T-cell (primary cell): ENCODE measurements around the gene XXYLT1. TPM values are rescaled to one million over a fixed set of nuclear protein-coding genes. Genes with fewer than 3 reads are reported as not detected.

Experiments
- ATAC-seq, 4 experiments: fragments of 200-7000 bp in 3 of 4; fragments of 150-1000 bp in 1 of 4; cut with Tn5 transposase; replicated peaks in 1 of 4; 1 replicate in 3 of 4; 2 replicates in 1 of 4; pipeline ENCODE4 v1.10.0; 2021; ENCODE audit warnings: moderate library complexity in 3 of 4, mild to moderate bottlenecking in 2 of 4, moderate number of reproducible peaks in 1 of 4
- CTCF ChIA-PET, 2 donors: fragments of 300-600 bp; sonication (Branson Sonifier 250); formaldehyde crosslinking; loops; one replicate each; lab custom pipeline; 2022; ENCODE audit warnings: antibody characterized with exemption in 2 of 2; lab: Charles Lee
- POLR2A ChIA-PET, 2 donors: fragments of 300-600 bp; sonication (Branson Sonifier 250); formaldehyde crosslinking; loops; one replicate each; lab custom pipeline; 2022; ENCODE audit warnings: antibody characterized with exemption in 2 of 2; lab: Charles Lee
- DNase-seq, 35 experiments: peaks; one replicate each; pipeline versions ENCODE4 v3.0.0 to v3.0.0-alpha.2; 2013 to 2023
- H3K27ac ChIP-seq: one replicate; pipeline ENCODE4 v1.5.1; 2013; ENCODE audit warnings: low read length
- H3K27me3 ChIP-seq, 2 experiments: replicated peaks in 1 of 2; 1 replicate in 1 of 2; 2 replicates in 1 of 2; pipeline versions ENCODE4 v1.6.1 to v1.7.0; 2013; ENCODE audit warnings: low read length in 1 of 2, mixed read lengths in 1 of 2; ENCODE audit not compliant: control insufficient read depth in 2 of 2, insufficient read depth in 2 of 2; ENCODE audit errors: extremely low read depth in 1 of 2
- H3K36me3 ChIP-seq, 2 donors: 1 replicate in 1 of 2; 2 replicates in 1 of 2; pipeline versions ENCODE4 v1.6.1 to v1.7.0; 2013; ENCODE audit warnings: low read length in 1 of 2; ENCODE audit not compliant: control insufficient read depth in 2 of 2, insufficient read depth in 1 of 2; ENCODE audit errors: extremely low read depth in 1 of 2
- H3K4me1 ChIP-seq, 2 experiments: 1 replicate in 1 of 2; 2 replicates in 1 of 2; pipeline versions ENCODE4 v1.6.1 to v1.7.0; 2013; ENCODE audit warnings: low read length in 2 of 2, mixed read lengths in 1 of 2; ENCODE audit not compliant: insufficient read depth in 2 of 2, control insufficient read depth in 1 of 2; ENCODE audit errors: extremely low read depth in 1 of 2
- H3K4me3 ChIP-seq, 2 donors: 1 replicate in 1 of 2; 2 replicates in 1 of 2; pipeline versions ENCODE4 v1.5.1 to v1.7.0; 2013; ENCODE audit warnings: mild to moderate bottlenecking in 2 of 2, low read length in 1 of 2, moderate library complexity in 1 of 2; ENCODE audit not compliant: control insufficient read depth in 1 of 2; ENCODE audit errors: extremely low read depth in 1 of 2
- H3K9me3 ChIP-seq: 2 replicates; pipeline ENCODE4 v1.7.0; 2013
- H3K27ac Mint-ChIP-seq, 2 donors: one replicate each; pipeline ENCODE4 v1.8.0; 2020 to 2021; ENCODE audit warnings: mild to moderate bottlenecking in 2 of 2, mixed read lengths in 2 of 2
- H3K27me3 Mint-ChIP-seq, 2 donors: one replicate each; pipeline ENCODE4 v1.8.0; 2021 to 2022; ENCODE audit warnings: mixed read lengths in 2 of 2
- H3K36me3 Mint-ChIP-seq: one replicate; pipeline ENCODE4 v1.8.0; 2021; ENCODE audit warnings: mixed read lengths
- H3K4me1 Mint-ChIP-seq, 3 donors: one replicate each; pipeline ENCODE4 v1.8.0; 2020 to 2022; ENCODE audit warnings: mixed read lengths in 3 of 3, mild to moderate bottlenecking in 1 of 3
- H3K4me3 Mint-ChIP-seq, 3 donors: one replicate each; pipeline ENCODE4 v1.8.0; 2020 to 2022; ENCODE audit warnings: mild to moderate bottlenecking in 3 of 3, mixed read lengths in 3 of 3, moderate library complexity in 3 of 3
- H3K9me3 Mint-ChIP-seq, 3 donors: one replicate each; pipeline ENCODE4 v1.8.0; 2020 to 2022; ENCODE audit warnings: mixed read lengths in 3 of 3
- WGBS: methylation state at CpG from one replicate; pipeline ENCODE4 v1.1.5; 2013; ENCODE audit warnings: missing lambda C conversion rate; ENCODE audit not compliant: insufficient coverage; 5-methylcytosine and 5-hydroxymethylcytosine counted together
- total RNA-seq, 35 experiments: library from RNA in 6 of 35; stranded (reverse) in 6 of 35; fragments of 120-200 nt in 1 of 35; gene quantifications; one replicate each; pipeline versions ENCODE4 v1.2.1 to v1.2.4 and lab custom pipeline; 2013 to 2026

The XXYLT1 gene
- total RNA-seq, 5 donors from 2014 or later (not counting 1 experiment from before 2014, with no cell fraction given): 4.6 to 9.1 (median 5.7) TPM

GRCh38 chr3:195263925-195264600 lies 6.9 kb downstream of the XXYLT1 start:
- Histone ChIP-seq H3K27me3 (no peaks in the 10 kb centered on the region), H3K9me3 (no peaks in the 10 kb centered on the region), H3K4me3 (no peak overlapping the region), H3K27ac (no peak overlapping the region), H3K36me3 (peaks cover 6 to 13% of the 10 kb centered on the region in 2 donors), H3K4me1 (peaks cover 5 to 21% of the 10 kb centered on the region in 2 experiments)
- ChIA-PET POLR2A (interaction anchor here in 1 of 2 donors (0.5 kb wide), 1 partner anchor 245 kb away, joined by 3 read pairs; no protein-coding TSS in a partner anchor), CTCF (interaction anchor here in 1 of 2 donors (0.6 kb wide), 1 partner anchor 856 kb away, joined by 5 read pairs; no protein-coding TSS in a partner anchor)
- no peaks in the 10 kb centered on the region for H3K27me3 Mint-ChIP-seq
- ATAC-seq (no peak), DNase-seq (no peak)
- H3K27ac Mint-ChIP-seq: no peak overlapping the region
- H3K36me3 Mint-ChIP-seq: peaks cover 14% of the 10 kb centered on the region
- H3K9me3 Mint-ChIP-seq: no peaks in the 10 kb centered on the region
- H3K4me3 Mint-ChIP-seq: no peak overlapping the region
- 96% methylated on average over 7 of the region's 10 CpGs for WGBS
- H3K4me1 Mint-ChIP-seq: peaks cover 17 to 25% (median 20%) of the 10 kb centered on the region in 3 donors

DNA sequence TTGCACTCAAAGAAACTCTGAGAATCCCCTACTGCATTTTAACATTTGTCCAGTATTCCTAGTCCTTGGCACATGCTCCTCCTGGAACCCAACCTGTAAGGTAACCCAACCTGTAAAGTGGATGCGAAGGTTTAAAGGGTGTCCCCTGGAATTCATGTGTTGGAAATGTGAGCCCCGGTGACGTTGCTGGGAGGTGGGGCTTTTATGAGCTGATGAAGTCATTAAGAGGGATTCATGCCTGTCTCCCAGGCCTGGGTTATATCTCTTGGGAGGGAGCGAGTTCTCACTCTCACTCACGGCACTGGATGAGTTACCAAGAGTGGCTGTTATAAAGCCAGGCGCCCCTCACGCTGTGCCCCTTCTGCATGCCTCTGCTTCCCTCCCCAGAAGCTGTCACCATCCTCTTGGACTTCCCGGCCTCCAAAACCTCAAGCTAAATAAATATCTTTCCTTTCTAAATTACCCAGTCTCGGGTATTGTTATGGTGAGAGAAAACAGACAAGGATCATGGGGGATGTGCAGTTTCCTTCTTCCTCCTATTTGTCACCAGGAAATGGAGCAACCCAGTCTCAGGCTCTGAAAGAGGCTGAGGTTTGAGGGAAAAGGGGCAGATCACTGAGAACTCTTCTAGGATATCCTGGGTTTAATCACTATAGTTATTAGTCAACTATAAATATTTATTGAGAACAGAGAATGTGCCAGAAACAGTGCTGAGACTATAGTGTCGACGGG lies 7.6 kb downstream of the XXYLT1 start:
- CTCF ChIA-PET: interaction anchor here in 1 of 2 donors (0.6 to 1.8 kb wide), 2 partner anchors 8 to 129 kb away, joined by 3 to 9 read pairs; partner anchors contain the start of gene XXYLT1
- peaks cover 14% of the 10 kb centered on the region for H3K36me3 Mint-ChIP-seq
- H3K27me3 Mint-ChIP-seq: no peaks in the 10 kb centered on the region
- H3K4me3 Mint-ChIP-seq: no peak overlapping the region
- Histone ChIP-seq H3K36me3 (peaks cover 6 to 13% of the 10 kb centered on the region in 2 donors), H3K27me3 (no peaks in the 10 kb centered on the region), H3K9me3 (no peaks in the 10 kb centered on the region), H3K4me3 (no peak overlapping the region), H3K27ac (no peak overlapping the region), H3K4me1 (peaks cover 8 to 28% of the 10 kb centered on the region in 2 experiments)
- H3K27ac Mint-ChIP-seq: no peak overlapping the region
- no peaks in the 10 kb centered on the region for H3K9me3 Mint-ChIP-seq
- 100% methylated on average over 2 of the region's 11 CpGs for WGBS
- DNase-seq (peak in 1 of 35 experiments; percentile 3), ATAC-seq (no peak)
- POLR2A ChIA-PET: interaction anchor here (0.5 to 0.6 kb wide), 2 partner anchors 11 to 246 kb away, joined by 3 to 4 read pairs; no protein-coding TSS in a partner anchor
- H3K4me1 Mint-ChIP-seq: peaks cover 15 to 26% (median 22%) of the 10 kb centered on the region in 3 donors

- Mint-ChIP-seq H3K4me3 (no peak overlapping the region), H3K9me3 (no peaks in the 10 kb centered on the region), H3K27ac (no peak overlapping the region), H3K36me3 (peaks cover 5% of the 10 kb centered on the region), H3K27me3 (no peaks in the 10 kb centered on the region), H3K4me1 (peaks cover 22 to 23% (median 23%) of the 10 kb centered on the region in 3 donors)
- POLR2A ChIA-PET: no interaction called here
- DNase-seq: no peak
- H3K27me3 ChIP-seq: no peaks in the 10 kb centered on the region
- H3K27ac ChIP-seq: no peak overlapping the region
- no peak for ATAC-seq
- WGBS: no CpG with 5 or more reads among the region's 2 CpGs
- CTCF ChIA-PET: interaction anchor here (1.0 to 2.7 kb wide), 5 partner anchors 8 to 591 kb away, joined by 3 to 12 read pairs (median 7); partner anchors contain the start of genes LSG1 (in 2 of the 2) and XXYLT1 (in 1 of the 2)
- H3K9me3 ChIP-seq: no peaks in the 10 kb centered on the region
- H3K36me3 ChIP-seq: peaks cover 6 to 7% of the 10 kb centered on the region in 2 donors
- H3K4me3 ChIP-seq: no peak overlapping the region
- H3K4me1 ChIP-seq: peaks cover 8 to 28% of the 10 kb centered on the region in 2 experiments
These were observed 9.0 kb downstream of the XXYLT1 start for GRCh38 chr3:195261925-195262324.

GRCh38 chr3:195260280-195260905 lies 10.6 kb downstream of the XXYLT1 start:
- peak; percentile 7 to 23 (median 11) for ATAC-seq
- 1% methylated on average over 35 of the region's 41 CpGs for WGBS
- peak overlapping the region; percentile 77 to 81 (median 77) for H3K4me3 Mint-ChIP-seq
- H3K36me3 Mint-ChIP-seq: no peaks in the 10 kb centered on the region
- no peaks in the 10 kb centered on the region for H3K9me3 Mint-ChIP-seq
- Histone ChIP-seq H3K36me3 (no peaks in the 10 kb centered on the region), H3K27ac (peak overlapping the region; percentile 64), H3K27me3 (no peaks in the 10 kb centered on the region), H3K4me3 (peak overlapping the region; percentile 73 to 77), H3K9me3 (no peaks in the 10 kb centered on the region), H3K4me1 (peaks cover 8 to 28% of the 10 kb centered on the region in 2 experiments)
- POLR2A ChIA-PET: interaction anchor here in 1 of 2 donors (0.7 kb wide), 1 partner anchor 12 kb away, joined by 3 read pairs; no protein-coding TSS in a partner anchor
- DNase-seq: peak in 7 of 35 experiments; percentile 13 to 47 (median 24)
- no peaks in the 10 kb centered on the region for H3K27me3 Mint-ChIP-seq
- CTCF ChIA-PET: interaction anchor here (0.6 to 2.7 kb wide), 8 partner anchors 10 to 636 kb away, joined by 3 to 14 read pairs (median 6); partner anchors contain the start of genes LSG1 (in 2 of the 2) and XXYLT1 (in 1 of the 2)
- H3K27ac Mint-ChIP-seq: peak overlapping the region; percentile 69 to 70
- peaks cover 21 to 22% (median 22%) of the 10 kb centered on the region in 3 donors for H3K4me1 Mint-ChIP-seq

- Histone ChIP-seq H3K36me3 (peaks cover 0 to 3% of the 10 kb centered on the region in 2 donors), H3K27ac (peak overlapping the region; percentile 91), H3K9me3 (no peaks in the 10 kb centered on the region), H3K27me3 (no peaks in the 10 kb centered on the region), H3K4me3 (peak overlapping the region; percentile 52 to 73), H3K4me1 (peaks cover 8 to 28% of the 10 kb centered on the region in 2 experiments)
- no peaks in the 10 kb centered on the region for H3K9me3 Mint-ChIP-seq
- peak overlapping the region; percentile 56 to 81 (median 63) for H3K4me3 Mint-ChIP-seq
- DNase-seq: peak; percentile 75 to 93 (median 84)
- peak; percentile 77 to 91 (median 79) for ATAC-seq
- ChIA-PET POLR2A (interaction anchor here in 1 of 2 donors (0.6 to 0.7 kb wide), 2 partner anchors 588 to 978 kb away, joined by 3 read pairs; partner anchors contain the start of gene LSG1), CTCF (interaction anchor here in 1 of 2 donors (1.0 to 1.3 kb wide), 5 partner anchors 11 to 589 kb away, joined by 3 to 14 read pairs (median 4); partner anchors contain the start of gene XXYLT1)
- H3K27ac Mint-ChIP-seq: peak overlapping the region; percentile 90 to 91
- H3K27me3 Mint-ChIP-seq: no peaks in the 10 kb centered on the region
- WGBS: 7% methylated on average over 77 of the region's 82 CpGs
- H3K36me3 Mint-ChIP-seq: no peaks in the 10 kb centered on the region
- H3K4me1 Mint-ChIP-seq: peaks cover 21 to 24% (median 22%) of the 10 kb centered on the region in 3 donors
These were observed 11.3 kb downstream of the XXYLT1 start for GRCh38 chr3:195259475-195260279.
